HG02870 (cell line): Measurements from ENCODE around the gene CCDC90B.
"Not testable (repeated sequence)": the region's sequence is repeated elsewhere in the genome, so short reads cannot be mapped to it uniquely, and the experiment has no call there.

Experiments
- ATAC-seq: cut with Tn5 transposase; IDR thresholded peaks from one replicate; pipeline ENCODE4 v1.9.1; 2021; ENCODE audit warnings: mild to moderate bottlenecking, moderate library complexity; ENCODE audit not compliant: unreplicated experiment

Gene CCDC90B

DNA sequence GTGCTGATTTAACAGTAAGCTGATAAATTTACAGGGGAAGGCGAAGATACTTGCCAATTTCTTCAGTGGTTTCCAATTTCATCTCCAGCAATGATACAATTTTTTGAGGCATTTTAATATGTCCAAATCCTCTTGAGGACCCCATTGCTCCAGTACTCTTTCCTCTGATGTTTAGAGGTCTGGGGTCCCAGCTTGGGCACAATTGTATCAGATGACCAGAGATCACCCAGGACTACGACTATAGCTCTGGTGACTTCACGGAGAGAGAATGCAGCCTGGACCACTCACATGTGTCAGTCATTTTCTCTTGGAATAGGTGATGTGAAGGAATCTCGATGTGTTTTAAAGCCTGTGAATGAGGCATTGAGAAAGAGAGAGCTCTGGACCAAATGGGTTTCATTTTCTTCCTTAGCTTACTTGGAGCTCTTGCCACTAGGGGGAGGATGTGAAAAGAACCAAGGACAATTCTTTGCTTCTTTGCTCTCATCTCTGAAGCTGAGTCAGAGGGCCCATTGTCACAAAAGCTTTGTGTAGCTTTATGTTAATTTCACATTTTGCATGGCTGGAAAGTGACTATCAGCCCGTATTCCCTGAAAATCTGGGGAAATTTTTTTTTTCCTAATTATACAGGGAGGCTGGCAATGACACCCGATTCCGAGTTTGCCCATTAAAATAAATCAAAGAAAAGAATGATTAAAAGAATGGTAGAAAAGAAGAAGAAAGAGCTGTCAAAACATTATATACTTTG is 6.7 kb upstream of the CCDC90B start:
- peak; percentile 55 for ATAC-seq

DNA sequence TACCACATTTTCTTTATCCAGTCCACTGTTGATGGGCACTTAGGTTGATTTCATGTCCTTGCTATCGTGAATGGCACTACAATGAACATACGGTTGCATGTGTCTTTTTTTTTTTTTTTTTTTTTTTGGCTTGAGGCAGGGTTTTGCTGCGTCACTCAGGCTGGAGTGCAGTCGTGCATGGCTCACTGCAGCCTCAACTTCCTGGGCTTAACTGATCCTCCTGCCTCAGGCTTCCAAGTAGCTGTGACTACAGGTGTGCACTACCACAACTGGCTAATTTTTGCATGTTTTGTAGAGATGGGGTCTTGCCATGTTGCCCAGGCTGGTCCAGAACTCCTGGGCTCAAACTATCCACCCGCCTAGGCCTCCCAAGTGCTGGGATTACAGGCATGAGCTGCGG is 1.5 kb upstream of the CCDC90B start:
- ATAC-seq: no peak

DNA sequence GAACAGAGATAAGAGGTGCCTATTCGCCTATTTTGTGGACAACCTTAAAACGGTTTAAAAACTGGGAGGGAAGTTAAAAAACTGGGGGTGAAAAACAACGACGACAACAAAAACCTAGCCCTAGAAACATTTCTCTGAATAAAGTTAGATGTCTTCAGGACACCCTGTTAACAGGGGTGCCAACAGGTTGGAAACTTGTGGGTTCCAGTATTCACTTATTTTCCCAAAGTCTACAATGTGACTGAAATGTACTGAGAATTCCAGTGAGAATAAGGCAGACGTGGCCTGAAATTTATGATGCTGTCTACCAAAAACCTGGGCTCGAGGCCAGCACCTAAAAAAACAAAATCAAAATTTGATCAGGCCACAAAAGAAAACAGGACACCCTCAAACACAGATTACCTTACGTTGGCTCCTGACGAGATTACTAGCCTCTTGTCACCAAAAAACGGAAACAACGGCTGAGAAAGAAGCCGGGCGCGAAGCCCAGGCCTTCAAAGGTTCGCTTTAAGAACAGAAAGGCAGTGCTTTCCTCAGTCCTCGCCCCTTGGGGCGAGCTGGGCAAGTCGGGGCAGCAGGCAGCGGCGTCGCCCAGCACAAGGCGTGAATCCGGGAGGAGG is 906 bp downstream of the CCDC90B start:
- peak; percentile 36 for ATAC-seq

DNA sequence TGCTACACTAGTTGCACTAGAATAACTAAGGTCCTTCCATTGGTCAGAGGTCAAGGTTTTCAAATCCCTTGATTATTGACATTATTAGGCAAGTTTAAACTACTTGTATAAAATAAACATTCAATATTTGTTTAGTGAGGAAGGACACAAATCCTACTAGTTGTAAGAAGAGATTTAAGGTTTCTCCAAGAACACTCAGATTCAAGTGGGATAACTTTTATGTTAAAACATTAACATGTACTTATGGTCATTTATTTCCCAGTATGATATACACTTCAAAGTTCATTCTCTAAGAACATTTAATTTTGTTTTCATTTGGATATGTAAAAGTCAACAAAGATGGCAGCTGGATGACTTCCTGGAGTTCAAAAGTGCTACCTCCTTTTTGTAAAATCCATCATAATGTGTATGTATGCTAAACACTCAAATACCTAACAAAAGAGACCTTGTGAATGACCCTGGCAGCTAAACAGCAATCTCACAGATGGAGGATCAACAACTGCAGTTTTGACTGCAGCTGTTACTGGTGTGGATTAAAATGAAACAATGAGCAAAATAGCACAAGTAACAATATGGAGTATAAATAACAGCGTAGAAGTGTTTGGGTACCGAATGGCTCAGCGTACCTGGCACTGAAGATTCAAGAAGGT is 1.5 kb downstream of the CCDC90B start:
- no peak for ATAC-seq

DNA sequence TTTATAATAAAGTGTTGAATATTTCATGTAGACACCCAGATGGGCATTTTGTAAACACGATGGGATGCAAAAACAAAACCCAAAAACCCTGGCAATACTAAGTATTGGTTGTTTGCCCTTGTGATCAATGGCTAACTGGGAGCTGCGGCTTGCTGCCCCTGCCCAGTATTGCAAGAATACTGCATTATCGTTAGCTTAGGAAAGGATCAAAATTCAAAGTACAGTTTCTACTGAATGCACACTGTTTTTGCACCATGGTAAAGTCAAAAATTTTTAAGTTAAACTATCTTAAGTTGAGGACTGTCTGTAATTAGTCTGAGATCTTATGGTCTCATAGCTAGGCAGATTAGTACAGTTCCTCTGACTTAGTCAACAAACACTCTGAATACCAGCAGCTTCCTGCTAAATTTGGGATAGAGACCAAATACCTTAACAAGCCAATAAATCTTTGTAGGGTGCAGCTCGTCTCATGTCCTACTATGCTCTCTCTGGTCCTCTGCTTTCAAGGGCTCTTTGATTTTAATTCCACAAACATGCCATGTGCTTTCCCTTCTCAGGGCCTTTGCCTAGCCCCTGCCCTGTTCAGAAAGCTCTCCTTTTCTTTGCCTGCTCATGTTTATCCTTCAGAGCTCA is 4.0 kb downstream of the CCDC90B start:
- ATAC-seq: no peak

DNA sequence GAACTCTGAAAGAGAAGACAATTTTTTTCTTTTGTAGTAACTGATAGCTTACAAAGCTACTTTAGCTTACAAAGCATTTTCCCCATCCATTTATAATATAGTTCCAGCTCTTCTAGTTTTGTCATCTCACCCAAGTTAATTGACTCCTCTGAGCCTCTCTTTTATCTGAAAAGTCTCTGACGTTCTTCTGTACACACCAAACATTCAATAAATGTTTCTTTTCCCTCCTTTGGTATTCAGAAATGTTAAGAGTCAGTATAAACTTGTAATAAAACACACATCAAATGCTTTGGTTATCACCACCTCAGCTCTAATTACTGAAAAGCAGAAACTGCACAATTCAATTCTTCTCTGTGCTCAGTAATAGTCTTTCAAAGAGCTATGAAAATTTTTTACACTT is 5.9 kb downstream of the CCDC90B start:
- no peak for ATAC-seq

DNA sequence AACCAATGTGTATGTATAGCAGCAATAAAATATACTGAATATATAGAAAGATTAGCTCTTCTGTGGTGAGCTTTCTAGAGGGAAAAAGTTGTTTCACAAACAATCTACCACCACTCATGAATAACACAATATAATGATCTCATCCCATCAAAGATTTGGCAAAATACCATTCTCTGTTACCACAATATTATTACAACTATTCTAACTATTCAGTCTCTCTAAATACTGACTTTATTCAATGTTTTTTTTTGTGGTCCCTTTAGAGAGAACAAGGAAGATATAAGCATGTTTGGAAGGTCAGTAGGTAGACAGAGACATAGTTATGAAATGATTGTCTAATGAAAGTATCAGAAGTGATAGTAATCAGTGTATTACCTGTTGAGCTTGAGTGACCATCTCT is 7.8 kb downstream of the CCDC90B start:
- ATAC-seq: no peak

DNA sequence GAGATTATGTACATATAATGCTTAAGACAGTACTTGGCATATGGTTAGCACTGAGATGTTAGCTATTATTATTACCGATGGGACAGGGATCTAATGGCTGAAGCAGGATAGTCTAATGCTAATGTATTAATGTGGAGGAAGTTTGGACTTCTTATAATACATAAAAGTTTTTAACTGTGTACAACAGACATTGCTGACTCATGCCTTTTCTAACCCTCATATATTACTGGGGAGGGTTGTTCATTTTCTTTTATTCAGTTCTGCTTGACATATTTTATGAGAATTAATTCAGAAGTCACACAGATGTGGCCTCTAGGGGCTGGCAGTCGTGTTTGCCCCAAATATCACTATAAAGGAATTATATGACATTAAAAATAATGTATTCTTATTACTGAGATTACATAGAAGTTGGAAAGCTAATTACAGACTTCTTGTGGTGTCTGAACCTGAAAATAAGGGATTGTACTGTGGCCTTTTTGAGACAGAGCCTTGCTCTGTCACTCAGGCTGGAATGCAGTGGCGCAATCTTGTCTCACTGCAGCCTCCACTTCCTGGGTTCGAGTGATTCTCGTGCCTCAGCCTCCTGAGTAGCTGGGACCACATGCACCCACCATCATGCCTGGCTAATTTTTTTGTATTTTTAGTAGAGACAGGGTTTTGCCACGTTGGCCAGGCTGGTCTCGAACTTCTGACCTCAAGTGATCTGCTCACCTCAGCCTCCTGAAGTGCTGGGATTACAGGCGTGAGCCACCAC is 10.1 kb downstream of the CCDC90B start:
- no peak for ATAC-seq

DNA sequence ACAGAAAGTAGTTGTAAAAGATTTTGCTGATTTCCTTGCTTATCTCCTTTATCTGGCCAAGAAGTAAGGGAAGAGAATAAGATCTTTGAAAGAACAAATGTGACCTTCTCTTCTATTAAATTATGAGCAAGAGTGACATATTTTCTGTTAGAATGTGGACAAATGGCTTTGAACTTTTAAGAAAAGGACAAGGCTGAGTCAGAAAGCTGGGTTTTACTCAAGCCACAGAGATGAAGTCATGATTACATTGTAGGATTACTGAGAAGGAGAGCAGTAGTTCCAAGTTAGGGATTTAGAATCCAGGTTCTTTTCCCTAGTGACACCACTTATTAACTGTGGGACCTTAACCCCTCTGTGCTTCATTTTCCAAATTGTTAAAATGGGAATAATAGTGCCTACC is 13.5 kb downstream of the CCDC90B start:
- ATAC-seq: no peak

DNA sequence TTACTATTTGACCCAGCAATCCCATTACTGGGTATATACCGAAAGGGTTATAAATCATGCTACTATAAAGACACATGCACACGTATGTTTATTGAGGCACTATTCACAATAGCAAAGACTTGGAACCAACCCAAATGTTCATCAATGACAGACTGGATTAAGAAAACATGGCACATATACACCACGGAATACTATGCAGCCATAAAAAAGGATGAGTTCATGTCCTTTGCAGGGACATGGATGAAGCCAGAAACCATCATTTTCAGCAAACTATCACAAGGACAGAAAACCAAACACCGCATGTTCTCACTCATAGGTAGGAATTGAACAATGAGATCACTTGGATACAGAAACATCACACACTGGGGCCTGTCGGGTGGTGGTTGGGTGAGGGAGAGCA is 14.4 kb downstream of the CCDC90B start:
- not testable (repeated sequence) for ATAC-seq

DNA sequence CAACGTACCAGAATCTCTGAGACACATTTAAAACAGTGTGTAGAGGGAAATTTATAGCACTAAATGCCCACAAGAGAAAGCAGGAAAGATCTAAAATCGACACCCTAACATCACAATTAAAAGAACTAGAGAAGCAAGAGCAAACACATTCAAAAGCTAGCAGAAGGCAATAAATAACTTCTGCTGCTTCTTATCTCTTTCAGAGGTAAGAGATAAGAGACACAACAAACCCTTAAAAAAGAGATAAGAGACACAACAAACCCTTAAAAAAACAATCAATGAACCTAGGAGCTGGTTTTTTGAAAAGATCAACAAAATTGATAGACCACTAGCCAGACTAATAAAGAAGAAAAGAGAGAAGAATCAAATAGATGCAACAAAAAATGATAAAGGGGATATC is 17.1 kb downstream of the CCDC90B start:
- not testable (repeated sequence) for ATAC-seq

DNA sequence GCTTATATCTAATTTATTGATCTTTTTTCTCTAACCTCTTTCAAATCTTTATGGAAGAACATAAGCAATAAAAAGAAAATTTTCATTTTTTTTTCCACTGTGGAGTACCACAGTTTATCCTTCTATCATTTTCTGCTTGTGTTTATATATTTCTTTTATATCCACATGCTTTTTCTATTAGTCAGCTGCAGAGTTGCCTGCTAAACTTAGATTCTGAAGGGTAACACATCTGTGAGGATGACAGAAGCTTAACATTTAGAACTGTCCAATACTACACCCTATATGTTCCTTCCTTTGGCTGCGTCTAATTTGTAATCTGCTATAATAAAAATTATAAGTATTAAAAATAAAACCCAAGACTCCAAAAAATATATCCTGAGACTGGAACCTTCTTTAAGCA is 20.8 kb downstream of the CCDC90B start:
- ATAC-seq: no peak

DNA sequence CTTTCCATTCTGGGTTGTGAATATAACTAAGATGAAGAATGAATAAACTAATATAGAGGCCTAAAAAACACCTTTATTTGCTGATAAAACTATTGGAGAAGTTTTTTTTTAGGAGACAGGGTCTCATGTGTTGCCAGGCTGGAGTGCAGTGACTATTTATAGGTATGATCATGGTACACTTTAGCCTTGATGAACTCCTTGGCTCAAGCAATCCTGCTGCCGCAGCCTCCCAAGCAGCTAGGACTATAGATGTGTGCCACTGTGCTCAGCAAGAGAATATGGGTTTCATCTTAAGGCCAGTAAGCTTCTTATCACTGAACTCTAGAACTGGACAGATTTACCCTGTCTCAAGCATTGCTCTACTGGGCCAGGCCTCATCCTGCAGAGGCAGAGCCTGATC is 26.6 kb downstream of the CCDC90B start:
- no peak for ATAC-seq

DNA sequence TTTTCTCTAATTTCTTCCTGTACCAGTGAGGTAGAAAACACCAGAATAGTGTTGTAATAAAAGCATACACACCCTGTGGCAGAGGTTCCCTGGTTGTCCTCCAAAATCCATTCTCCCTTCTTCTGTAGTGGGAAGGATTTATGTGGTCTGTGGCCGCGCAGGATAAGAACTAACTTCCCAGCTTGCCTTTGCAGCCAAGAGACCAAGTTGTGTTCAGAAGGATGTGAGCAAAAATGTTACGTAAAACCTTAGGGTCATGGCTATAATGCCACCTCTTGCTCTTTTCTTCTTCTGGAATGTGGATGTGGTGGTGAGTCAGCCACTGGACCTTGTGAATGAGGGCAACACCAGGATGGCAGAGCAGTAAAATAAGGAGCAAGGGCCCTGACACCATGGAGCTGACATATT is 28.4 kb downstream of the CCDC90B start:
- ATAC-seq: no peak

DNA sequence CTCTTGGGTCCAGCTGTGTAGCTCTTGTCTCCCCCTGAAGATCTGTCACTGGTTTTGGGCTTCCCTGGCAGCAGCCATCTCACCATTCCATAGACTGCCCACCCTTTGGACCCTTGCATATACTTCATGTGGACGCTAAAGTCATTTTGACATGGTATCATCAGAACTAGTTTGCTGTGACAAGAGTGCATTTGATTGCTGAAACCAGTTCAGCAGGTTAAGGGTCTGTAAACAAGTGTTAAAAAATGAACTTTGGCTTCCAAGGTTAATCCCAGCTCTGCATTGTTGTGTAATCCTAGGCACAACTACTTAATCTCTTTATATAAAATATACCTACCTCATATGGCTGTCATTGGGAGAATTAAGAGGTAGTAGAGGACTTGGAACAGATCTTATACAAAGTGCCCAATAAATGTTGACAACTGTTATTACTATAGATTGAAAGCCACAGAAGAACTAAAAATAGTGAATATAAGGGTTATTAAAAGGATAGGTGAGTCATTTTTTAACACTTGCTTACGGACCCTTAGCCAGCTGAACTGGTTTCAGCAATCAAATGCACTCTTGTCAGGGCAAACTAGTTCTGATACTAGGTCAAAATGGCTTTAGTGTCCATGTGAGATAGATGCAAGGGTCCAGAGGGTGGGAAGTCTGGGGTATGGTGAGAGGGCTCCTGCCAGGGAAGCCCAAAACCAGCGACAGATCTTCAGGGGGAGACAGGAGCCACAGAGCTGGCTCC is 29.4 kb downstream of the CCDC90B start:
- ATAC-seq: no peak

DNA sequence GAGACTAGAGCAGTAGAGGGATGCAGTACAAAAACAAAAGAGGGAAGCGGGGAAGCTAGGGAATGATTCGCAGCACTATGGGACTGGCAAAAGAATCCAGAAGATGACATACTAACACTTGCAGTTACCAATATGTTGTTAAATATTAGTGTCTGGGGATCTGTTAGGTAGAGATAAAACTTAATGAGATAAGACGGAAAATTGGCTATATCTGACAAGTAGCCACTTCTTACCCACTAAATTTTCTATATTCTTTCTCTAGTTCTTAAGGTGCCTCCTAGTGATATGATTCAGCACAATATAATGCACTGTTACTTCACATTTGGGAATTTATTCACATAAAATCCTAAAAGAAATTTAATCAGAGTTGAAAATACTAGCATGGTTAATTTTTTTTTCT is 30.8 kb downstream of the CCDC90B start:
- ATAC-seq: no peak

DNA sequence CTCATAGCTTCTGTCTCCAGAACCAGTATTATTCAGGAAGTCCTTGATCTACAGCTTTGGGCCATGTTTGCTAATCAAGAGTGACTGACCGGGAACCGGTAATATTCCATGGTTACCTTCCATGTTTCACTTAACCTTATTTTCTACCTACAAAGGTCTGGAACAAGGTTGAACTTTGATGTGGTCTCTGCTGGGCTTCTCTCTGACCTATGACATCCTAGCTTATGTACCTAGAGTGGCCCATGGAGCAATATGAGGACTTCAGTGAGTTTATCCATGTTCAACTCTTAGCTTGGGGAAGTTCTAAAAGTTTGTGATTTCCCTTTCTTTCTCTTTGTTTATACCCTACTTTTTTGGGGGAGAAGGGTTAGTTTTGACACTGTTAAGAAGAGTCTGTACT is 33.2 kb downstream of the CCDC90B start:
- no peak for ATAC-seq

DNA sequence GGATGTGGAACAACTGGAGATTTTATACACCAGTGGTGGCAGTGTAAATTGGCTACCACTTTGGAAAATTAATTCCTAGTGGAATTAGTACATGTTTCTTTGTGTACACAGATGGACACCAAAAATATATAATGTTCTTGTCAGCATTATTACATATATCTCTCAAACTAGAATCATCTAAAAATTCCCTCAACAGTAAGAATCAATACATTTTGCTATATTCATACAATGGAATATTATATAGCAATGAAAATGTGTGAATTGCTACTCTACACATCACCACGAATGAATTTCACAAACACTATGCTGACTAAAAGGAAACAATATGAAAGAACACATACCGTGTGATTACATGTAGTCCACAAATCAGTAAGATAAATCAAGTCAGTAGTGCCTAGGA is 33.9 kb downstream of the CCDC90B start:
- no peak for ATAC-seq

DNA sequence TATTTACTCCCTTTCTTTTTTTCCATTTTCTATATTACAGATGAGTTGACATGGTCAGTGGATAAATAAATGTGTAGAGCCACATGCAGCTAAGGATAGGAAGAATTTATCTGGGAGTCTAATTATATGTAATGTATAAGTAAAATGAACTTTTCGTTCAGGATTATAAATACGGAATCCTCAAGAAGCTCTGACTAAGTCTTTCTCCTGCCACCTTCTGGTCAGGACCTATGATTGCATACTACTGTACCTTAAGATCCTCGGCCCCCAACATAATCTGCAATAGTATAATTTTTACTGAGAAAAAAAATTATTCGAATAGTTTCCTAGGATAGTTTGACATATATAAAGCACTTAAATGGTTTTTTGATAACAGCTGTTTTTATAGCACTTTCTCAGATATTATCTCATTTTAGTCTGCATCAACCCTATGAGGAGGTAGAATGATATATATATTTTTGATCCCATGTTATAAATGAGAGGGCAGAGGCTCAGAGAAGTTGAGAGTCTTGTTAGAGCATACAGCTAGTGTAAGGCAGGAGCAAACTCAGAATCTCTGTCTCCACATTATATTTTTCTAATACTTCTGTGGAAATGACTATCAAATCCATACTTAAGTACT is 36.1 kb downstream of the CCDC90B start:
- peak; percentile 65 for ATAC-seq

DNA sequence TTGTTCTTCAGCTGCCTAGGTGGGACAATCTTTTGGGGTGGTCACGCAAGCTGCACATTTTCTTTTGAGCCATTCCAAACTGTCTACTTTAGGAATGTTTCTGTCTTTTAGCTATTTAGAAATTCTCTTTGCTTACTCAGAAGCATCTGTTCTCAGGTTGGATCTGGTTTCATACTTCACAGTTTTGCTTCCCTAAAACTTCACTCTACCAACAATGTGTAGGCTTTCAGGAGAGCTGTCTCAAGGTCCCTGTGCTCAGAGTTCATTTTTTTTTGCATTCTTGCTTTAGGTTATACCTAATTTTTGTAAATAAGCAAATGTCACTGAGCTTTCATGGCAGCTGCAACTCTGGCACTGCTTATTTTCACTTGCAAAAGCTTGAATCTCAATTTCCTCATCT is 36.7 kb downstream of the CCDC90B start:
- ATAC-seq: no peak
